Activated gamma-delta T cell treated with Interleukin-2 at 50 U/mL for 16 hours (primary cell): Measurements from ENCODE around the gene UGT3A1.

Experiments
- DNase-seq: peaks from one replicate; pipeline ENCODE4 v3.0.0-alpha.2; 2020

UGT3A1 gene

DNA sequence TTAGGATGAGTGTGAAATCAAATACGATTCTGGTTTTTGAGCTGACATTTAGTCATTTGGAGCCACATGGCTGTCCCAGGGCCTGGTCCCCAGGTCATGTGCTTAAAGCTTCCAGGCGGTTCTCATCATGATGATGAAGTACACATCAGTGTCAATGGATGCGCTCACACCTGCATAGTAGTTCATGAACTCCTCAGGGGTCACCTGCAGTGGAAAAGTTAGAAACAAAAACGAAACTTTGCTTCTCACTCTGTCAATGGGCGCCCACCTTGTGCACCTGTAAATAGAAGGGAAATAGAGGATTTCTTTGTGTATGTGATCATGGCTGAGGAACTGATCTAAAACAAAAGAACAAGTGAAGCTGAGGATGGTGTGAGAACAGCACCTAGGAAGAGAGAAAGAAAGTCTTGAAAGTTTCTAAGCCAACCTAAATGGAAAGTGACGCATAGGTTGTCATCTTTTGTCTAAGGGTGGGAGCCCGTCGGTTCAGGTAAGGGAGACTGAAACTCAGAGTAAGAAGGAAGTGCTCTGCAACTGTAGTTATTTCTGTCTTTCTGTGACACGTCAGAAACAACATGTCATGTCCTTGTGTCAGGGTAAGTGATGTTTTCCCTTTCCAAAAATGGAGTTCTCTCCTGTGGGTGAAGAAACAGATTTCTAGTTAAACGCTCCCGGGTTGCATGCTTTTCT, 86.6 kb downstream of the UGT3A1 start:
- no peak for DNase-seq

DNA sequence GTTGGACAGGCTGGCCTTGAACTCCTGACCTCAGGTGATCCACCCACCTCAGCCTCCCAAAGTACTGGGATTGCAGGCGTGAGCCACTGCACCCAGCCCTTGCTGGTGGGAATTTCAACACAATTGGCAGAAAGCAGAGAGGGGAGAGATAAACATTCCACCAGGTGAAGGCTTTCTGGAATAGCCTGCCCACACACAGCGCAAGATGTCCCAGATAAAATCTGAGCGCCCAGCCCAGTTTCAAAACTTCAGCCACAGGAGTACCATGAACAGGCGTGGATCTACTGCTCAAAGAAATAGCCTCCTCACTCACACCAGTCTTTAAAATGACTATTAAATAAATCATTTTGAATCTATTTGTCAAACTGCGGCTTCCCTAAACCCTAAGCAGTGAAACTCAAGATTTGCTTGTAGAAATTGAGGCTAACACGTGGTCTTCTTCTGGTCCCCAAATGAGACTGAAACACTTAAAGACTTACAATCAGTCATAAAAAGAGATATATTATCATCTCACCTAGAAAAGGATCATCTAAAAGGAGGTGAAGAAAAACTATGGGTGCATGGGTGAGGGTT, 87.5 kb downstream of the UGT3A1 start:
- DNase-seq = no peak

- DNase-seq = no peak
Observed at GRCh38 chr5:35902046-35902672, 89.0 kb downstream of the UGT3A1 start.
